Muscle of arm (tissue), 12 donors: ENCODE data around the gene ESR2. TPM values are rescaled to one million over a fixed set of nuclear protein-coding genes. Genes with fewer than 3 reads are reported as not detected.
"Not testable (repeated sequence)": the region's sequence is repeated elsewhere in the genome, so short reads cannot be mapped to it uniquely, and the experiment has no call there.

ENCODE experiments used
- DNase-seq: peaks from one replicate; pipeline ENCODE4 v3.0.0-alpha.2; 2013
- polyA plus RNA-seq, 12 donors: library from polyadenylated mRNA; unstranded; fragments of 120-200 nt; gene quantifications; one replicate each; pipeline ENCODE4 v1.2.1, GENCODE V29; 2013; ENCODE audit not compliant: insufficient read length in 12 of 12

Gene ESR2
- polyA plus RNA-seq, 12 donors, result 0.20 to 1.2 (median 0.41) TPM; not detected in 2

DNA sequence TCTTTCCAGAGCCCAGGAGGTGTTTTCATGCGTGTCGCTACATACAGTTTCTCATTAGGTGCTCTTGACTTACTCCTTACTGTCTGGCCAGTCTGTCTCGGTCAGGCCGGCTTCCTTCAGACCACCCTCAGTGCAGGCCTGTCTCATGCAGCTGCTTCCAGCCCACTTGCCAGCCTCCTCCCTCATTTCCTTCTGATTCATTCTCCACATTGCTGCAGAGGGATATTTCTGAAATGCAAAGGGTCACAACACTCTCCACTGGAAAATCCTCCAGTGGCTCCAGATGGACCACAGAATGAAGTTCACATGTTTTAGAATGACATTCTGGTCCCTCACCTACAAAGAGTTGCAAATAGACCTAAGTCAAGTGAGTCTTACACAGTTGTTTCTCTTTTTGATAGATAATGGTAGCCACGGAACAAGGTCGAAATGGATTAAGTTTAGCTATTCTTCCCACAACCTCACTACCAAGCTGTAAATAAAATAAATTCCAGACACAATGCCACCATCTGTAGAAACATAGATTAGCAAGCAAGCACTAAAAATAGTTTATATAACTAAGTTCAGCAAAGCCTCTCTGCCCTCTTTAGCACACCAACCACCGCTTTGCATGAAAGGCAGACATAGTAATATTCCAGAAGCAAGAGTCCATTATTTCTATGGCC, 146.9 kb downstream of the ESR2 start:
- peak; percentile 61 for DNase-seq

DNA sequence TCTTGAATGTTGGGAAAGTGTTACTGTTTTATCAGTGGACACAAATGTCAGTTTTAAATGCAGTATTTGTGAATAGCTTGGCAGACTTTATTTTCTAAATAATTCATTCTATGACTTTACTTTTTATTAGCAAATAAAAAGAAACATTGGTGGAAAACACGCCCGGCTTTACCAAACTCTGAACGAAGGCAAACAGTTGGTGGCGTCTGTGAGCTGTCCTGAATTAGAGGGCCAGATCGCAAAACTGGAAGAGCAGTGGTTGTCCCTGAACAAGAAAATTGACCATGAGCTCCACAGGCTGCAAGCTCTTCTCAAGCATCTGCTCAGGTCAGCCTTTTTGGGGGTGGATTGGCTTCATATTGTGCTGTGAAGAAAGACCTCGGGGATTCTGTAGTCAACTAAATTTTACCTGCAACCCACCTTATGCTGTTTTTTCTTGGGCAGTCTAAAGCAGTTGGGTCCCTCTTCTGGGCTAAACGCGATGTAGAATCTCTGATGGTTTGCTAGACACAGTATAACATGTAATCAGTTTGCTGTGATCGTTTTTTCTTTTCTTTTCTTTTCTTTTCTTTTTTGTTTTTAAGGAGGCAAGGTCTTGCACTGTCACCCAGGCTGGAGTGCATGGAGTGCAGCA, 156.4 kb downstream of the ESR2 start:
- no peak for DNase-seq

DNA sequence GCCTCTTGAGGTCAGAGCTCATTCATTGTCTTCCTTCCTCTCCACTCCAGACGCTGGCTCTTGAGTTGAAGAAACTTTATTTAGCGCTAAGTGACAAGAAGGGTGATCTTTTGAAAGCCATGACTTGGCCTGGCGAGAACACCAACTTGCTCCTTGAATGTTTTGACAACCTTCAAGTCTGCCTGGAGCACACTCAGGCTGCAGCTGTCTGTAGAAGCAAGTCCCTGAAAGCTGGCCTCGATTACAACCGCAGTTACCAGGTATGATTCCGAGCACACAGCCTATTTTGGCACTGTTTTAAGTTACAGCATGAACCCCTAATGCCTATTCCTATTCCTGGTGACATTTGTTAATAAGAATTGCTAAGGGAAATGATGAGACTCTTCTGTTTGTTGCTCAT, 167.6 kb downstream of the ESR2 start:
- DNase-seq, result no peak

DNA sequence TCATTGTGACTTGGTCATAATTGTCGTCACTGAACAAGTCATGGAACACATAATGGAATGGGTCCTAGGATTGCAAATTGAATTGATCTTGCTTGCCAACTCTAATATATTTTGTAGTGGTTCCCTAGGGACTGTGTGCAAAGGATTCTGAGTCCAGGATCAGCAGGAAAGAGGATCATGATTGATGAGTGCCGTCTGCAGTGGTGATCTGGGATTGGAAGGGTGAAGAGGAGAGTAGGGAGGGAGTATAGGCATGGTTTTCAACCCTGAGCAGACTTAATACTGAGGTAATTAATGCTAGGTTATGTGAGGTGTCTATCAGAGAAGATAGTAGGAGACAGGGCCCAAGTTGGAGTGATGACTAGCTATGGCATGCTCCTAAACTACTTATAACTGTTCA, 168.9 kb downstream of the ESR2 start:
- no peak for DNase-seq

DNA sequence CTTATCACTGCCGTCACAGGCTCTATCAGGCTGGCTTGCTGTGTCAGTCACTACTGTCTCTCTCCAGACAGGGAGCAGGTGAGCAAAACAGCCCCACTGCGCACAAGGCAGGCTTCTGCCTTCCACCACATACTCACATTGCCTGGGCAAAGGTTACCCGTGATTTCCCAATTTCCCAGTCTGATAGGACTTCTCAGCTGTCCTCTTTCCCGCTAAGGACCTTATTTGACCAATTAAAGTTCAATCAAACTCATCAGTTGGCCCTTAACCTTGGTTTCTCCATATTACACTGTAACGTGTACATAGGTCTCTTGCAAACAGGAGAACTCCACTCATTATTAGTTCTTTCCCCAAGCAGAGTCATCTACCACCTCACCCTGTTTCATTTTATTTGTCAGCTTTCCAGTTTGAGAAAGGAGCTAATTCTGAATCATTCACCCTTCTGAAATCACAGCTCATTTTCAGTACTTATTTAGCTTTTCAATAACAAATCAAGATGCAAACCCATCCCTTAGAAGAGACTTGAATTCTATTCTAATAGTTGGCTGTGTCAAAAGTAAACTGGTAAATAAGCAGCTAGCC, 170.8 kb downstream of the ESR2 start:
- DNase-seq, result no peak

DNA sequence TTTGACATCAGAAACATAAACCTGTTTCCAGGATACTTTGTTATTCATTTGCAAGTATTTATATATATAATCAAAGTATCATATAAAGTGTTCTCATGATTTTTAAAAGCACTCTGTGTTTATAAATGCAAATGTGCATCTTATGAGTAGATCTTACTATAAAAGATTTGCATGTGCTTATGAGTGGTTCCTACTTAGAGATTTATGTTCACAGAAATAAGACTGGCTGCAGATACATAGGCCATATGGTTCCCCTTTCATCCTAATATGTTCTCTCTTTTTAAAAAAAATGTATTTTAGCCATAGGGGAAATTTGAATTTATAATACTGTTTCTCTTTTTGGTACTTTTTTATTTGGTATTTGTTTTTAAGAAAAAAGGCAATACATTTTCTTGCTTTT, 174.2 kb downstream of the ESR2 start:
- no peak for DNase-seq

DNA sequence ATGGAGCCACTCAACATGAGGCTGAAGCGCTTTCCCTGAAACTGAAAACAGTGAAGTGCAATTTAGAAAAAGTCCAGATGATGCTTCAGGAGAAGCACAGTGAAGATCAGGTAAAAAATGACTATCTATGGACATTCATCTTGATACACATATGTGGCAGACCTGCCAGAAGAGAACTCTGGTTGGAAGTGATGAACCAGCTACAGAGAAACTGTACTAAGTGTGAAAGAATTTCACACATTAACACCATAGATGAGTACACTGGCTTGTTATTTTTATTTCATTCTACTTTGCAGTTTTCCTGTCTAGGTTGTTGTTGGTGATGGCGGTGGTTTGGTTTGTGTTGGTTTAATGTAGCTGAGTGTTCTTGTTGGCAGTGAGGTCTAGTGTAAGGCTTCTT, 174.7 kb downstream of the ESR2 start:
- DNase-seq, result no peak

DNA sequence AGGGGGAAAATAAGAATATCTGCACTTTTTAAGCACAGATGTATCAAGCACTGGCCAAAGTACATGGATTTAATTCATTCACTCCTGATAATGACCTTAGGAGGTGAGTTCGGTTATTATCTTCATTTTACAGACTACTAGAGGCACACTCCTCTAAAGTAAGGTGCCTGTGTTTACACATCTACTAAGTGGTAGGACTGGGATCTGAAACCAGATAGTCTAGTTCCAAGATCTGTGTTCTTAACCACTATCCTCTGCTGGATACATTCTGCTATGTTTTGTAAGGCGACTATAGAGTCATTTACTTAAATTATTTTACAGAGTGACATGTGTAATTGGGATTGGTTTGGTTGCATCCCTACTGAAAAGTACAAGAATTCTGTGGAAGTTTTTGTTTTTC, 175.3 kb downstream of the ESR2 start:
- no peak for DNase-seq

DNA sequence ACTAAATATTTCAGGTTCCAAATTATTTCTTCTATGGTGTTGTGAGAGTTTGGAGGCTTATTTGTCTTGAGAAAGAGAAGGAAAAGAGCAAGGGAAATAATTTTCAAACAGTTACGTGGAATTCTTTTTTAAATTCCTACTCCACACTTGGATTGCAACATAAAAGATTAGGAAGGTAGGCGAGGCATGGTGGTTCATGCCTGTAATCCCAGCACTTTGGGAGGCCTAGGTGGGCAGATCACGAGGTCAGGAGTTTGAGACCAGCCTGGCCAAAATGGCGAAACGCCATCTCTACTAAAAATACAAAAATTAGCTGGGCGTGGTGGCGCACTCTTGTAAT, 175.8 kb downstream of the ESR2 start:
- DNase-seq, result not testable (repeated sequence)

DNA sequence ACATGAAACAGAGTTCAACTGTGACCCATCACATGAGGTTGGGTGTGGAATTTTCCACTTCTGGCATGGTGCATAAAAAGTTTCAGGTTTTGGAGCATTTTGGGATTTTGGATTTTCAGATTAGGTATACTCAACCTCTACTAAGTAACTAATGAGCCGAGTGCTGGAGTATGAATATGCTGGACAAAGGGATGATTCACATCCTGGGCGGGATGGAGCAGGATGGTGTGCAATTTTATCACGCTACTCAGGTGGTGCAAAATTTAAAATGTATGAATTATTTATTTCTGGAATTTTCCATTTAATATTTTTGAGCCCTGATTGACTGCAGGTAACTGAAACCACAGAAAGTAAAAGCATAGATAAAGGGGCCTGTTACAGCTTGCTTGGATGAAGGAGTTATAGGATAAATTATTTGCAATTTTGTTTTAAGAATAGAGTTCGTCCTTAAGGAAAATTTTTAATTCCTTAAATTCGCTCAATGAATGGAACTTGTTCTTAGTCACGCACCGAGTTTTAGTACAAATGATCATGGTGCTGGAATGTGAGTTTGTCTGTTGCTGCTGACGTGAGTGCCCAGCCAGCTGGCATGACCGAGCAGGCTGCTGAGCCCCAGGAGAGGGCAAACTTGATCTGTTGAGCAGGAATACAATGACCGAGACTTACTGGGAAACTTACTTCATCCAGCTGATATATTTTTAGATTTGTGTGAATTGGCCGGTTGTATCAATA, 176.3 kb downstream of the ESR2 start:
- DNase-seq, result peak; percentile 43

DNA sequence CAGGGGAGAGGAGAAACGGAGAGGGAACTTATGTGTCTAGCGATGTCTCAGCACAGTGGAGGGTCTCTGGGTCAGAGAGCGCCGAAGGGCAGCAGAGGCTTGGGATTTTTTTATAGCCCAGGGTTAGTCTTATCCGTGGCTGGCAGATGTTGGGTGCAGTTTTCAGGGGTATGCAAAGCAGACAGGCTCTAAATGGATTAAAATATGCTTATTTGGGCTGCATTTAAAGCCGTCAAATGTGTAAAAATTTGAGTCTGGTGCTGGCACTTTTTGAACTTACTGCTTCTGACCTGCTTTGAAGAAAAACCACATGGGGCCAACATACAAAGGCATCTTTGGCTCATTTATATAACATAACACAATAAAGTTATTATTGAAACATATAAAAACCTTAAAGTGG, 178.8 kb downstream of the ESR2 start:
- no peak for DNase-seq

DNA sequence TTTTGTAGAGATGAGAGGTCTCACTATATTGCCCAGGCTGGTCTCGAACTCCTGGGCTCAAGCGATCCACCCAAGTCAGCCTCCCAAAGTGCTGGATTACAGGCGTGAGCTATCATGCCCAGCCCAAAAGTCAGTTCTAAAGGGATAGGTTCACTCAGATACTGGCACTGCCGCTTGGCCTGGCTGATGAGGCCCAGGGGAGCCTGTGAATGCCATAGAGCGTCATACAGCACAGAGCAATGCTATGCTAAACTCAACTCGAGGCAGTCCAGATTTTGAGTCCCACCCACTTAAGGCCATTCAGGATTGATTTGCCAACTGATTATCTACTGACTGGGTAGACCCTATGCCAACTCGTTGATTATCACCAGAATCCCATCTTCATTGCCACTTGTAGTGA, 179.4 kb downstream of the ESR2 start:
- DNase-seq, result no peak

DNA sequence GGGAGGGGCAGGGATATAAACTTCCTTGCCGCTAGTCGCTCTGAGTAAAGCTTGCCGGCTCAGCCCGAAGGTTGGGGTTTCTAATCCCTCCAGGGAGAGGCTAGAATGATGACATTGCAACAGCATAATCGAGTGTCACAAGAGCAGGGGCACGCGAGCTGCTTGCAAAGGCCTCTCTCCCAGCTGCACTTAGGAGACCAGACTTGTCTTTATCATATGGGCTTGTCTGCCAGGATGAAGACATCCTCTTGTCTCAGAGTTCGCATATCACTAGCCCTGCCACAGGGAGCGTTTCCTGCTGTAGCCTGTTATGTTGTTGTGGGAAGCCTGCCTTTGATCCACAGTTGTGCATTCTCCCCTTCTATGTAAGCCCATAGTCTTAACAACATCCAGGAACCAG, 180.0 kb downstream of the ESR2 start:
- DNase-seq, result no peak

DNA sequence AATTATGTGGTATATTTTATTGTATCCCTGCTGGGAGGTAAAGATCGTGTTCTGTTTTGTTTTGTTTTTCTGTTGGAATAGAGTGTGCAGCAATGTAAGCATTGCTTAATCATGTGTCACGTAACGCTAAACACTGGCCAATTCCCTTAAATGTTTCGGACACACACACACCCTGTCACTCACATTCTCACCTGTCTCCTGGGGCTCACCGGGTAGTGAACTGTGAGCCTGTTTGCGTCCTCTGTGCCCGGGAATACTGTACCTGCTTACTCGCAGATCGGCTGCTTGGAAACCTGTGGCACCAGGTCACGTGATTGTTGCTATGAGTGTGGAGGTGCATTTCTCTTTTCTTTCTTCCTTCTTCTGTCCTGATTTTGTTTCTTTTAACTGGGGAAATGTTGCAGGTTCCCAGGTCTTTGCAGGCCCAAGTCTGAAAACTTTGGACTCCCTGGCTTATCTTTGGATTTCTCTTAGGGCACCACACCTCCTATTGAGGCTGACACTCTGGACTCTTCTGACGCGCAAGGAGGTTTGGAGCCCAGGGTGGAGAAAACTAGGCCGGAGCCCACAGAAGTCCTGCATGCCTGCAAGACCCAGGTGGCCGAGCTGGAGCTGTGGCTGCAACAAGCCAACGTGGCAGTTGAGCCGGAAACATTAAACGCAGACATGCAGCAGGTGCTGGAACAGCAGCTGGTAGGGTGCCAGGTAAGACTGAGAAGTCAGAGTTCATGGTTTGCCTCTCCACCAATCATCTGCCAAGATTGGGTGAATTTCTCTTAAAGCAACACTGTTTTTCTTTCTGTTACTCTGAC, 181.1 kb downstream of the ESR2 start:
- DNase-seq, result no peak

DNA sequence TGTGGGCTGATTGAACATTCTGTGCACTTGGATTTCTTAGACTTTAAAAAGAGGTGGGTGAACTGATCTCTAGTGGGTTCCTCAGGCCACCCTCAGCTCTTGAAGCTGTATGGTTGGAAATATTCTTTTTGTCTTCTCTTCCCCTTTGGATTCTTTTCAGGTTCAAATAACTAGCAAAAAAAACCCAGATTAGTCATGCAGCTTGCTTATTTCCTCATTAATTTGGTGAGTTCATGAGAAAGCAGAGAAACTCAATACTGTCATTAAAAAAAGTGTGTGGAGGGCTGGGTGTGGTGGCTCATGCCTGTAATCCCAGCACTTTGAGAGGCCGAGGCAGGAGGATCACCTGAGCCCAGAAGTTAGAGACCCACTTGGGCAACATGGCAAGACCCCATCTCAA, 183.4 kb downstream of the ESR2 start:
- DNase-seq, result no peak

DNA sequence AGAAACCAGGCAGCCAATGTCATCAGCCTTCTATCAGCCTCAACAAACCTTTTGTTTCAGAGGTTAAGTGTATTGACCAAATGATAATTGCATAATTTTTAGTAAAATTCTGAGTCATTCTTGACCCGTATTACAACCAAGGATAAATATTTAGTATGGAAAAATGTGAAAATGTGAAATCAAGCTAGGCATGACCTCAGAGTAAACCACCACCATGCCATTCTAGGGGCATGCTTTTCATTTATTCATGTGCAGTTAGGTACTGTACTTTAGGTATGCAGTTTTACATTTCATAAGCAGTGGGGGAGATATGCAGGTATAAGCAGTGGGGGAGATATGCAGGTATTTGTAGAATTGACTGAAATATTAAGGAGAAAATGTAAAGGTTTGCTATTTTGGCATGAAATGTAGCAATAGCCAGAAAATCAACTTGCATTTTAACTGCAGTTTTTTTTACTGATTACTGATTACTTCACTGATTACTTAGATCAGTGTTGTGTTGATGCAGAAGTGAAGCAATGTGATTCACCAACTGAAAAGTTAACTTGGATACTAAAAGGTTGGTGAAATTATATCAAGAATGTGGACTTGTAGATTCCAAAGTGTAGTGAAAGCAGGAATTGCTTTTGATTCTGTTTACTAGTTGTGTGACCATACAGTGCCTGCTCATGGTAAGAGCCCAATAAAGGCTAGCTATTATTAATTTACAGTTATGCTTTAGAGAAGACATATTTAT, 184.2 kb downstream of the ESR2 start:
- DNase-seq, result no peak

DNA sequence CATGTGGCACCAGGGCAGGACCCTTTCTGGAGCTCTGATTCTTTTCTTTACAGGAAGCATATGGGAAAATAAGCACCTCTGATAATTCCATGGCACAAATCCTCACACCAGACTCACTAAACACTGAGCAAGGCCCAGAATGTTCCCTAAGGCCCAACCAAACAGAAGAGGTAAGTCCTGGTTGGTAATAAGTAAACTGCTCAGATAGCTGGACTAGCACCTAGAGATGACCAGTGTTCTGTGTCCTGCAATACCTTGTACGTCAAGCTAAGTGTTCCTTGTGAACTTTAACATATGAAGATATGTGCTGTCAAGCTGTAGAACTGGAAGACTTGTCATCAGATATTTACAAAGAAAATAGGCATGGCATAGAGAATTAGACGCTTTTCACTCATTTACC, 186.7 kb downstream of the ESR2 start:
- DNase-seq, result no peak

DNA sequence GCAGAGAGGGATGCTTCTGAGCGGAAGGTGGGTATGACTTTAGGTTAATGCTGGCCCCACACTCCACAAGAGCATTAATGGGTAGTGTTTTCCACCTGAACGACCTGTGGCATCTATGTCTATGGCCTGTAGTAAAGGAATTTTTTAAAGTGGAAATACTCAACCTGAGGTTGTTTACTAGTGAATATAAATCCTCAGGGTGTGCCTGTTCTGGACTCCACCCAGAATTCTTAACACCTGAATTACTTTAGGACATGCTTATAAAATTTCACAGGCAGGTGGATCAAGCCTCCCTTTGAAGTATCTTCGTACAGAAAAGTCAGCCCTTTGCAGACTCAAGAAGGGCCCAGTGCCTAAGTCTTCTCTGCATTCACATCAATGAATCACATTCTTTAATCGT, 196.1 kb downstream of the ESR2 start:
- DNase-seq, result no peak

DNA sequence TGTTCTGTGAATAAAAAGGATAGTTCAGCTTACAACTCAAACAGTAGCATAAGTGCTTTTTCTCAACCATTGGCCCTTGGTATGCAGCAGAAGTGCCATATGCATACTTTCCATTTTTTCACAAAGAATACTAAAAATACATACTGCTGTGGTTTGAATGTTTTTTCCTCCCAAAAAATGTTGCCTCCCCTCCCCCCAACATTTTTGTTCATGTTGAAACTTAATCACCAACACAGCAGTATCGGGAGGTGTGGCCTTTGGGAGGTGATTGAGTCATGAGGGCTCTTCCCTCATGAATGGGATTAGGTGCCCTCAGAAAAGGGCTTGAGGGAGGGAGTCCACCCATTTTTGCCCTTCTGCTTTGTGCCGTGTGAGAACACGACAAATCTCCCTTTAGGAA, 198.6 kb downstream of the ESR2 start:
- no peak for DNase-seq

DNA sequence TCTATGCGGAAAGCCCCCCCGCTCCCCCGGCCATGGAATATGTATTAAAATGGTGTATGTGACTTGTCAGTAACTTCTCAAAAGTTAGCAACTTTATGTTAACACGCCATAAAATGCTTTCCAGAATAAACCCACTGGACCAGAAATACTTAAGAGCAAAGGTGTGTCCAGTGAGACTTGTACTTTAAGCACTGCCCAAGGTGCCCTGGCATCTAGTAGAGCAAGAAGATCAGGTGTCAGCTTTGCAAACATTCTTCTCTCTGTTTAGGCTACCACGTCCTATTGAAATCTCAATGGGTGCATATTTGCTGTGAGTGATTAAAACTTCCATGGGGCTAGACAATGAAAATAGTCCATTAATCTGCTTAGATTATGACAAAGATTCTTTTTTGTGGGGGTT, 201.2 kb downstream of the ESR2 start:
- no peak for DNase-seq

DNA sequence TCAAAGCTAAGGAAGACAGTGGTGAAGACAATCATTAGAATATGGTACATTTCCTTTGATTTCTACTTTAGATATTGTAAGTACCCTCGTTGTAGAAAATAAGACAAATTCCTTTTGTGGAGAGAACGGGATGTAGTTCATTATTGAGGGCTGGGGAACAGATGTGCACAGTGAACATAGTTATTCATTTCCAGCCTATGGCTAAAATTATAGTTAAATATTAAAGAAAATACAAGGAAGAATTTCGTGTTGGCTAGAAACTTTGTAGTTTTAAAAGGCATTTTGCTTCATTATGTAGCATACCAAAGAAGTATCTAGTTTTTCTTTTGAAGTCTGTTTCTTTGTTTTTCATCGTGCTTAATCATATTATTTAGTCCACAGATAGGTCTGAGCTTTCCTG, 201.8 kb downstream of the ESR2 start:
- no peak for DNase-seq

DNA sequence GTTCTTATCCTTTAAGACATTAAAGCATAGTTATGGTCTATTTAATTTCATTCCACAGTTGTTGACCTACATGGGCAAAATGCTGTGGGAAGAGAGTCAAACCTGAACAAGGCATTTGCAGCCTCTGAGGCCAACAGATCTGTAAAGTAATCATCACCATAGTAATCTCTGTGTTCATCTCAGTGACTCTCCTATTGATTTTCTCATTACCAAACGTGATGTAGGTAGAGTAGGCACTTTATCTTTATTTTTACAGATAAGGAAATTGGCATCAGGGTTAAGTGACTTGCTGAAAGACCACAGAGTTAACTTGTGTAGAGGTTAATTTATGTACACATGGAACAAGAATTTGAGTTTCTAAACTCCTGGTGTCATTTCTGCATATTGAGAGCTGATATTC, 203.0 kb downstream of the ESR2 start:
- no peak for DNase-seq
